Breast epithelium (tissue), 3 donors: ENCODE results near the gene OSGIN1.

Source experiments
- CTCF ChIP-seq, 3 donors: fragments of 450-650 bp; IDR thresholded peaks; one replicate each; pipeline ENCODE4 v1.5.1; 2016 to 2017; ENCODE audit warnings: antibody characterized with exemption in 3 of 3, mild to moderate bottlenecking in 3 of 3, moderate library complexity in 3 of 3
- POLR2A ChIP-seq: fragments of 450-650 bp; IDR thresholded peaks from one replicate; pipeline ENCODE4 v1.6.1; 2016; ENCODE audit warnings: antibody characterized with exemption, mild to moderate bottlenecking, moderate library complexity
- POLR2AphosphoS5 ChIP-seq, 3 donors: sonication (generic); formaldehyde crosslinking; IDR thresholded peaks; one replicate each; pipeline ENCODE4 v1.6.1; 2017; ENCODE audit warnings: antibody characterized with exemption in 3 of 3

GRCh38 chr16:83955218-83956130, 2.4 kb downstream of the OSGIN1 start:
- no peak for TF ChIP-seq CTCF (IDR thresholded peaks at IDR 0.05)
- TF ChIP-seq POLR2AphosphoS5 (IDR thresholded peaks at IDR 0.05): no peak
- TF ChIP-seq POLR2A: no peak
